WTC11 (cell line): ENCODE data around the gene MMAB. TPM values are rescaled to one million over a fixed set of nuclear protein-coding genes. Genes with fewer than 3 reads are reported as not detected.

ENCODE experiments used
- ATAC-seq: fragments of 200-7000 bp; cut with Tn5 transposase; 2 replicates; pipeline ENCODE4 v1.10.0; 2021; ENCODE audit warnings: mild to moderate bottlenecking, moderate library complexity
- CTCF ChIA-PET: fragments of 300-600 bp; sonication (Branson Sonifier 250); formaldehyde crosslinking; loops from one replicate; lab custom pipeline; 2021; ENCODE audit warnings: antibody characterized with exemption; lab: Charles Lee
- POLR2A ChIA-PET: fragments of 350-600 bp; sonication (Branson Sonifier 250); formaldehyde crosslinking; loops from one replicate; lab custom pipeline; 2021; ENCODE audit warnings: antibody characterized with exemption; lab: Charles Lee
- DNase-seq: peaks from one replicate; pipeline ENCODE4 v3.0.0; 2021; ENCODE audit warnings: low spot score
- H3K27ac Mint-ChIP-seq: 2 replicates; pipeline ENCODE4 v1.8.0; 2021; ENCODE audit warnings: mixed read lengths
- H3K27me3 Mint-ChIP-seq: 2 replicates; pipeline ENCODE4 v1.8.0; 2021; ENCODE audit warnings: low read depth, mild to moderate bottlenecking, moderate library complexity, mixed read lengths
- H3K36me3 Mint-ChIP-seq: 2 replicates; pipeline ENCODE4 v1.8.0; 2021; ENCODE audit warnings: mixed read lengths
- H3K4me1 Mint-ChIP-seq: 2 replicates; pipeline ENCODE4 v1.8.0; 2022; ENCODE audit warnings: mixed read lengths
- H3K4me3 Mint-ChIP-seq: 2 replicates; pipeline ENCODE4 v1.8.0; 2021; ENCODE audit warnings: mild to moderate bottlenecking, moderate library complexity, mixed read lengths
- H3K9me3 Mint-ChIP-seq: 2 replicates; pipeline ENCODE4 v1.8.0; 2021; ENCODE audit warnings: mixed read lengths
- ARID4B ChIP-seq: sonication (generic); formaldehyde crosslinking; IDR thresholded peaks from 2 replicates; pipeline ENCODE4 v1.8.0; 2023; ENCODE audit warnings: missing genetic modification reagents, mild to moderate bottlenecking, borderline replicate concordance
- CBFB ChIP-seq: sonication (generic); formaldehyde crosslinking; IDR thresholded peaks from 2 replicates; pipeline ENCODE4 v1.8.1; 2022; ENCODE audit warnings: mild to moderate bottlenecking, low read depth, missing genetic modification reagents
- ELF4 ChIP-seq: sonication (generic); formaldehyde crosslinking; IDR thresholded peaks from 2 replicates; pipeline ENCODE4 v1.8.1; 2022; ENCODE audit warnings: low read depth, mild to moderate bottlenecking, moderate library complexity, missing genetic modification reagents
- ESRRA ChIP-seq: sonication (generic); formaldehyde crosslinking; IDR thresholded peaks from 2 replicates; pipeline ENCODE4 v1.8.1; 2022; ENCODE audit warnings: mild to moderate bottlenecking, missing genetic modification reagents, borderline replicate concordance
- IRF2 ChIP-seq: sonication (generic); formaldehyde crosslinking; IDR thresholded peaks from 2 replicates; pipeline ENCODE4 v1.8.0; 2022; ENCODE audit warnings: low read depth, missing genetic modification reagents, borderline replicate concordance
- JUN ChIP-seq: sonication (generic); formaldehyde crosslinking; IDR thresholded peaks from 2 replicates; pipeline ENCODE4 v1.8.0; 2023; ENCODE audit warnings: mild to moderate bottlenecking, missing genetic modification reagents
- SOX15 ChIP-seq: fragments of 250-450 bp; sonication (Bioruptor Pico); IDR thresholded peaks from 2 replicates; pipeline ENCODE4 v1.9.0; 2021; ENCODE audit warnings: mild to moderate bottlenecking
- ZMAT4 ChIP-seq: fragments of 250-450 bp; sonication (Bioruptor Pico); IDR thresholded peaks from 2 replicates; pipeline ENCODE4 v1.9.0; 2021; ENCODE audit warnings: mild to moderate bottlenecking
- ZNF138 ChIP-seq: sonication (generic); formaldehyde crosslinking; conservative IDR thresholded peaks from 2 replicates; pipeline ENCODE4 v1.8.1; 2022; ENCODE audit warnings: mild to moderate bottlenecking, moderate library complexity, missing genetic modification reagents
- ZNF416 ChIP-seq: fragments of 250-450 bp; sonication (Bioruptor Pico); IDR thresholded peaks from 2 replicates; pipeline ENCODE4 v1.9.0; 2021; ENCODE audit warnings: mild to moderate bottlenecking, inconsistent platforms
- ZNF671 ChIP-seq: fragments of 250-450 bp; sonication (Bioruptor Pico); IDR thresholded peaks from 2 replicates; pipeline ENCODE4 v1.8.0; 2021; ENCODE audit warnings: mild to moderate bottlenecking
- ZSCAN18 ChIP-seq: fragments of 250-450 bp; sonication (Bioruptor Pico); IDR thresholded peaks from 2 replicates; pipeline ENCODE4 v2.1.2; 2022; ENCODE audit warnings: mild to moderate bottlenecking, moderate library complexity
- total RNA-seq: library from RNA; stranded (reverse); gene quantifications from 3 replicates; pipeline ENCODE4 v1.2.3, GENCODE V29; 2021
- TF ChIP-seq, protein P1 (sequence below): sonication (generic); formaldehyde crosslinking; IDR thresholded peaks from 2 replicates; pipeline ENCODE4 v1.8.1; 2023; ENCODE audit warnings: mild to moderate bottlenecking, missing genetic modification reagents, moderate library complexity
- TF ChIP-seq, protein P2 (sequence below): fragments of 250-450 bp; sonication (Bioruptor Pico); IDR thresholded peaks from 2 replicates; pipeline ENCODE4 v1.9.0; 2021; ENCODE audit warnings: moderate library complexity, mild to moderate bottlenecking, inconsistent platforms, borderline replicate concordance
- TF ChIP-seq, protein P3 (sequence below): sonication (generic); formaldehyde crosslinking; IDR thresholded peaks from 2 replicates; pipeline ENCODE4 v1.8.0; 2022; ENCODE audit warnings: mild to moderate bottlenecking, missing genetic modification reagents
- TF ChIP-seq, protein P4 (sequence below): sonication (generic); formaldehyde crosslinking; IDR thresholded peaks from 2 replicates; pipeline ENCODE4 v1.8.0; 2023; ENCODE audit warnings: missing genetic modification reagents

MMAB gene
- total RNA-seq, 1 experiment from 2014 or later = 22.0 TPM

DNA sequence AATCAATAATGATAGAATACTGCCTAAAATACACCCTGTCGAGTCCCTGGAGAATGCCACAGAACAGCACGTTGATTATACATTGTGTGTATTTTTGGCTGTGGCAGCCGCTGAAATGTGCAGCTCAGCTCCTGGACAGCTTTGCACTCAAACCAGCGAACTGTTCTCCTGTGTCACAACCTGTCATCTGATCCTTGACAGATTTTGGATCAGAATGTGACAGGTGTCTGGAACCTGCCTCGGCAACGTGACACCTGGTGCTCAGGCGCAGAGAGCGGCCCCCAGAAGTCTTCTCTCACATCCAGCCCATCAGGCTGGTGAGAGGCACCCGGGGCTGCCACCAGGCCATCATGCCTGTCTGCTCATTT is 19.6 kb upstream of the MMAB start:
- no peaks in the 10 kb centered on the region for H3K27me3 Mint-ChIP-seq
- H3K4me3 Mint-ChIP-seq = no peak overlapping the region
- H3K36me3 Mint-ChIP-seq = no peaks in the 10 kb centered on the region
- no peaks in the 10 kb centered on the region for H3K9me3 Mint-ChIP-seq
- TF ChIP-seq ZMAT4 (no peak), SOX15 (CRISPR knock-in tag) (no peak)
- no peak overlapping the region for H3K27ac Mint-ChIP-seq
- H3K4me1 Mint-ChIP-seq = peaks cover 8% of the 10 kb centered on the region
- ATAC-seq (no peak), DNase-seq (no peak)
- ChIA-PET POLR2A (interaction anchor here (0.7 kb wide), 1 partner anchor 131 kb away, joined by 3 read pairs; no protein-coding TSS in a partner anchor), CTCF (interaction anchor here (0.7 to 1.3 kb wide), 5 partner anchors 125 to 182 kb away, joined by 3 to 5 read pairs (median 3); no protein-coding TSS in a partner anchor)

DNA sequence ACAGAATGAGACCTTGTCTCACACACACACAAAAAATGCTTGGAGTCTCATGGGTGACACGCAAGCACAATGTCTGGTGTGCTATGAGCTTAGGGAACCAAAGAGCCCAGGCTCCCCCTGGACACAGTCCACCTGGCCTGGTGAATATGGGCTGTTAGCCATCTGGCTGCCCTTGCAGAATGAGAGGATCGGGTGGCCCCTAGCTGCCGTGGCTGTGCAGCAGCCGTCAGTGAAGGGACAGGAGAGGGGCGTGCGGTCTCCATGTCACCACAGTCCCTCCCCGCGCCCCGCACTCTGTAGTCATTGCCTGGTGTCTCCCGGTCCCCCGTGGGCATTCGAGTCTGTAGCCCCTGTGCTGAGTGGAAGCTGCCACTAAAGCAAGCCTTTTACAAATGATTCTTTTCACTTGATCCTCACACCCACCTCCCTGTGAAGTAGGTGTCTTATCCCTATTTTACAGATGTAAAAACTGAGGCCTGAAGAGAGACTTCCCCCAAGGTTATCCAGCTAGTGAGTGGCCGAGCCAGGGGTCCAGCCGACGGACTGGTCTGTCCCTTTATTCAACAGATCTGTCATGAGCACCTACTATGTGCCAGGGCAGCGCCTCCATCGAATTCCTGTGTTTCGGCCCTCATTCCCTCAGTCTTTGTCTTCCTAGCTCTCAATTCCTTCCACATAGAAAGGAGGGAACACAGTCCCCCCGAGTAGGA is 19.0 kb upstream of the MMAB start:
- no peaks in the 10 kb centered on the region for H3K36me3 Mint-ChIP-seq

DNA sequence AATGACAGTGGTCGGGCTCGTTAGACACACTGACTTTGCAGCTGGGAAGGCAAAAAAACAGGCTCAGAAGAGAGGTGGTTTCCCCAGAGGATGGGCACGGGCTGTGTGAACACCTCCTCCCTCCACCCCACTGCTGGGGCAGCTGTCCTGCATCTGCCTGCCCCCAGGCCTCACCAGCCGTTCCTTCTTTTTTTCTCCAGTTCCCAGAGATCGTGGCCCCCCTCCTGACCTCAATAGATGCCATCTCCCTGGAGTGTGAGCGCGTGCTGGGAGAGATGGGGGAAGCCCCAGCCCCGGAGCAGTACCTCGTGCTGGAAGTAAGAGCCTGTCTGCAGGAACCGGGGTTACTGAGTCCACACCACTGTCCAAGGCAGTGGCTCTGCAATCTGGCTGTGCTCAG is 17.7 kb upstream of the MMAB start:
- ChIA-PET CTCF (no interaction called here), POLR2A (no interaction called here)
- H3K4me3 Mint-ChIP-seq = no peak overlapping the region
- TF ChIP-seq IRF2 (CRISPR knock-in tag) = no peak
- TF ChIP-seq, protein P1, sequence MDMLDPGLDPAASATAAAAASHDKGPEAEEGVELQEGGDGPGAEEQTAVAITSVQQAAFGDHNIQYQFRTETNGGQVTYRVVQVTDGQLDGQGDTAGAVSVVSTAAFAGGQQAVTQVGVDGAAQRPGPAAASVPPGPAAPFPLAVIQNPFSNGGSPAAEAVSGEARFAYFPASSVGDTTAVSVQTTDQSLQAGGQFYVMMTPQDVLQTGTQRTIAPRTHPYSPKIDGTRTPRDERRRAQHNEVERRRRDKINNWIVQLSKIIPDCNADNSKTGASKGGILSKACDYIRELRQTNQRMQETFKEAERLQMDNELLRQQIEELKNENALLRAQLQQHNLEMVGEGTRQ (CRISPR knock-in tag) = no peak
- TF ChIP-seq, protein P2, sequence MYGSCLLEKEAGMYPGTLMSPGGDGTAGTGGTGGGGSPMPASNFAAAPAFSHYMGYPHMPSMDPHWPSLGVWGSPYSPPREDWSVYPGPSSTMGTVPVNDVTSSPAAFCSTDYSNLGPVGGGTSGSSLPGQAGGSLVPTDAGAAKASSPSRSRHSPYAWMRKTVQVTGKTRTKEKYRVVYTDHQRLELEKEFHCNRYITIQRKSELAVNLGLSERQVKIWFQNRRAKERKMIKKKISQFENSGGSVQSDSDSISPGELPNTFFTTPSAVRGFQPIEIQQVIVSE (CRISPR knock-in tag) = no peak
- no peak for TF ChIP-seq CBFB (CRISPR knock-in tag)
- TF ChIP-seq ZSCAN18 = no peak
- no peak for TF ChIP-seq ARID4B (CRISPR knock-in tag)
- no peak for TF ChIP-seq ZNF416
- no peak for TF ChIP-seq JUN (CRISPR knock-in tag)
- TF ChIP-seq, protein P3, sequence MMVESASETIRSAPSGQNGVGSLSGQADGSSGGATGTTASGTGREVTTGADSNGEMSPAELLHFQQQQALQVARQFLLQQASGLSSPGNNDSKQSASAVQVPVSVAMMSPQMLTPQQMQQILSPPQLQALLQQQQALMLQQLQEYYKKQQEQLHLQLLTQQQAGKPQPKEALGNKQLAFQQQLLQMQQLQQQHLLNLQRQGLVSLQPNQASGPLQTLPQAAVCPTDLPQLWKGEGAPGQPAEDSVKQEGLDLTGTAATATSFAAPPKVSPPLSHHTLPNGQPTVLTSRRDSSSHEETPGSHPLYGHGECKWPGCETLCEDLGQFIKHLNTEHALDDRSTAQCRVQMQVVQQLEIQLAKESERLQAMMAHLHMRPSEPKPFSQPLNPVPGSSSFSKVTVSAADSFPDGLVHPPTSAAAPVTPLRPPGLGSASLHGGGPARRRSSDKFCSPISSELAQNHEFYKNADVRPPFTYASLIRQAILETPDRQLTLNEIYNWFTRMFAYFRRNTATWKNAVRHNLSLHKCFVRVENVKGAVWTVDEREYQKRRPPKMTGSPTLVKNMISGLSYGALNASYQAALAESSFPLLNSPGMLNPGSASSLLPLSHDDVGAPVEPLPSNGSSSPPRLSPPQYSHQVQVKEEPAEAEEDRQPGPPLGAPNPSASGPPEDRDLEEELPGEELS = no peak
- no peak for TF ChIP-seq ESRRA (CRISPR knock-in tag)
- DNase-seq (no peak), ATAC-seq (no peak)
- H3K9me3 Mint-ChIP-seq = no peaks in the 10 kb centered on the region
- H3K4me1 Mint-ChIP-seq = no peaks in the 10 kb centered on the region
- no peaks in the 10 kb centered on the region for H3K27me3 Mint-ChIP-seq
- no peak overlapping the region for H3K27ac Mint-ChIP-seq
- no peaks in the 10 kb centered on the region for H3K36me3 Mint-ChIP-seq

More for the DNA sequence above, 19.0 kb upstream of the MMAB start:
- Mint-ChIP-seq H3K27me3 (no peaks in the 10 kb centered on the region), H3K4me3 (no peak overlapping the region), H3K9me3 (no peaks in the 10 kb centered on the region), H3K27ac (no peak overlapping the region), H3K4me1 (0 out of 2 replicates have a peak, but pooled peaks cover 4% of the 10 kb centered on the region)
- ChIA-PET POLR2A (no interaction called here), CTCF (interaction anchor here (0.8 to 1.3 kb wide), 4 partner anchors 128 to 187 kb away, joined by 3 read pairs; no protein-coding TSS in a partner anchor)
- no peak for TF ChIP-seq ZNF671 (CRISPR knock-in tag)
- TF ChIP-seq ZNF138 = no peak
- TF ChIP-seq ELF4 = no peak
- TF ChIP-seq, protein P4, sequence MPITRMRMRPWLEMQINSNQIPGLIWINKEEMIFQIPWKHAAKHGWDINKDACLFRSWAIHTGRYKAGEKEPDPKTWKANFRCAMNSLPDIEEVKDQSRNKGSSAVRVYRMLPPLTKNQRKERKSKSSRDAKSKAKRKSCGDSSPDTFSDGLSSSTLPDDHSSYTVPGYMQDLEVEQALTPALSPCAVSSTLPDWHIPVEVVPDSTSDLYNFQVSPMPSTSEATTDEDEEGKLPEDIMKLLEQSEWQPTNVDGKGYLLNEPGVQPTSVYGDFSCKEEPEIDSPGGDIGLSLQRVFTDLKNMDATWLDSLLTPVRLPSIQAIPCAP = no peak
- no peak for ATAC-seq
- DNase-seq = no peak
